Measurements from ENCODE around the gene NAA38.
"Not testable (repeated sequence)": the region's sequence is repeated elsewhere in the genome, so short reads cannot be mapped to it uniquely, and the experiment has no call there.

NAA38 gene

GRCh38 chr17:7818746-7819645 lies 38.4 kb downstream of the NAA38 start:
- DNase-seq = no peak

GRCh38 chr17:7818026-7818425 lies 39.3 kb downstream of the NAA38 start:
- DNase-seq = no peak

- DNase-seq = no peak
Observed at GRCh38 chr17:7817643-7817964, 39.8 kb downstream of the NAA38 start.

GRCh38 chr17:7816926-7817642 lies 40.3 kb downstream of the NAA38 start:
- DNase-seq = no peak

GRCh38 chr17:7814969-7815368 lies 42.4 kb downstream of the NAA38 start:
- DNase-seq = no peak

- DNase-seq = no peak
Observed at GRCh38 chr17:7811251-7811650, 46.1 kb downstream of the NAA38 start.

- DNase-seq = not testable (repeated sequence)
Observed at GRCh38 chr17:7809791-7810343, 47.5 kb downstream of the NAA38 start.

- no peak for DNase-seq
Observed at GRCh38 chr17:7809086-7809790, 48.1 kb downstream of the NAA38 start.

- no peak for DNase-seq
Observed at GRCh38 chr17:7807206-7807605, 50.2 kb downstream of the NAA38 start.

All from activated T-cell treated with anti-CD3 and anti-CD28 coated beads, Interleukin-2, amount 50 U/mL, for 1 hour (primary cell).